M059J (cell line): Measurements from ENCODE around the gene MOV10L1. TPM values are rescaled to one million over a fixed set of nuclear protein-coding genes. Genes with fewer than 3 reads are reported as not detected.
"Not testable (repeated sequence)": the region's sequence is repeated elsewhere in the genome, so short reads cannot be mapped to it uniquely, and the experiment has no call there.

Source experiments
- DNase-seq: peaks from one replicate; pipeline ENCODE4 v3.0.0-alpha.2; 2012; ENCODE audit warnings: low read depth
- total RNA-seq: library from RNA; depleted of rRNA; stranded (reverse); fragments of >200 nt; shearing (Covaris generic); gene quantifications from 2 replicates; pipeline ENCODE4 v1.2.3, GENCODE V29; 2014

MOV10L1 gene
- total RNA-seq, 1 experiment from 2014 or later, result 1.8 TPM

- DNase-seq, result no peak
These were observed 68.0 kb downstream of the MOV10L1 start for GRCh38 chr22:50157709-50158375.

GRCh38 chr22:50160947-50161346, 71.1 kb downstream of the MOV10L1 start:
- DNase-seq, result no peak

DNA sequence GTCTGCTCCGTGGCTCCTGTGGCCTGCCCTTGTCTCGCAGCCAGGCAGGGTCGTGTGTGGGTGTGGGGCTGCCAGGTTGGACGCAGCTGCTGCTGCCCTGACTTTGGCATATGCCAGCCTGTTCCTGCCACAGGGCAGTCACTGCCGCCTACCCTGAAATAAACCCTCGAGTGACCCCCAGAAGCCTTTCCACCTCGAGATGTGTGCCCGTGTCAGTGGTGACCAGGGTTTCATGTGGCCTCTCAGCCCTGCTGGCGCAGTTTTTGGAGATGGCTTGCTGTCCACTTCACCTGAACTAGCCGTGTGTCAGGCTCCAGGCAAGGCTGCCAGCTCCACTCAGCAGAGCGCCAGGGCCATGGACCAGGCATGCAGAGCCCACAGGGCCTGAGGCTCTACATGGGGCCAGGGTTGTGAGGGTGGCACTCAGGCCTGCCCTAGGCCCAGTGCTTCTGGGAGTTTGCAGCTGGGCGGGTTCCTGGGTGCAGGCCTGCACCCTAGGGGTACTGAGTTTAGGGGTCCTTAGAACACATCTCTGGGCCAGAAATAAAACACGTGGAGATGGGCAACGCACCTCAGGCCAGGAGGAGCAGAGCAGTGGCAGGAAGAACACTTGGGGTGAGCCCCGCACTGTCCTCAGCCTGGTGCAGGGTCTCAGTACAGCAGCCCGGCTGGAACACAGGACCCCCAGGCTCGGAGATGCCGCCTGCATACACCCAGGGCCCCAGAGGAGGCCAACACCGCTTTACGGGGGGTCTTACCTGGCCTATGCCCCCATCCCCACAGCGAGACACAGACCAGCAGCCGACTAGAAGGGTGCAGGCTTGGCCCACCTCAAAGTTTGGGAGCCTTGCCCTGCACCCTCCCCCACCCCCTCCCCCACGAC, 71.9 kb downstream of the MOV10L1 start:
- no peak for DNase-seq

GRCh38 chr22:50162391-50162956, 72.7 kb downstream of the MOV10L1 start:
- no peak for DNase-seq

DNA sequence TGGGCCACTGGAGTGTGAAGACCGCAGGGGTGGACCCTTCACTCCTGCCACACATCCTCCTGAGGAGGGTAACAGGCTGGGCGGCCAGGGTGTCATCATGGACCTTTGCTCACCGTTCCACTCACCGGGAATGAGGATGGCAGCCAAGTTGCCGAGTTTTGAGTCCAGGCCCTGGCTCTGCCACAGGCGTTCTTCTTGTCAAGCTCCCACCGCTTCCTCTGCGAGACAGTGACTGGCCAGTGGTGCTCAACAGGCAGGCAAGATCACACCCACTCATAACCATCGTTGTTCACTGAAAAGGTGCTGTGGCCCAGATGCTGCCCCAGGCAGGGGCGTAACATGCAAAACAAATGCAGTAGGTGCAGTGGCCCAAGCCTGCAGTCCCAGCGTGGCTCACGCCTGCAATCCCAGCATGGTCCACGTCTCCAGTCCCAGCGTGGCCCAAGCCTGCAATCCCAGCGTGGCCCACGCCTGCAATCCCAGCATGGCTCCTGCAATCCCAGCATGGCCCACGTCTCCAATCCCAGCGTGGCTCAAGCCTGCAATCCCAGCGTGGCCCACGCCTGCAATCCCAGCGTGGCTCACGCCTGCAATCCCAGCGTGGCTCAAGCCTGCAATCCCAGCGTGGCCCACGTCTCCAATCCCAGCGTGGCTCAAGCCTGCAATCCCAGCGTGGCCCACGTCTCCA, 75.8 kb downstream of the MOV10L1 start:
- no peak for DNase-seq

DNA sequence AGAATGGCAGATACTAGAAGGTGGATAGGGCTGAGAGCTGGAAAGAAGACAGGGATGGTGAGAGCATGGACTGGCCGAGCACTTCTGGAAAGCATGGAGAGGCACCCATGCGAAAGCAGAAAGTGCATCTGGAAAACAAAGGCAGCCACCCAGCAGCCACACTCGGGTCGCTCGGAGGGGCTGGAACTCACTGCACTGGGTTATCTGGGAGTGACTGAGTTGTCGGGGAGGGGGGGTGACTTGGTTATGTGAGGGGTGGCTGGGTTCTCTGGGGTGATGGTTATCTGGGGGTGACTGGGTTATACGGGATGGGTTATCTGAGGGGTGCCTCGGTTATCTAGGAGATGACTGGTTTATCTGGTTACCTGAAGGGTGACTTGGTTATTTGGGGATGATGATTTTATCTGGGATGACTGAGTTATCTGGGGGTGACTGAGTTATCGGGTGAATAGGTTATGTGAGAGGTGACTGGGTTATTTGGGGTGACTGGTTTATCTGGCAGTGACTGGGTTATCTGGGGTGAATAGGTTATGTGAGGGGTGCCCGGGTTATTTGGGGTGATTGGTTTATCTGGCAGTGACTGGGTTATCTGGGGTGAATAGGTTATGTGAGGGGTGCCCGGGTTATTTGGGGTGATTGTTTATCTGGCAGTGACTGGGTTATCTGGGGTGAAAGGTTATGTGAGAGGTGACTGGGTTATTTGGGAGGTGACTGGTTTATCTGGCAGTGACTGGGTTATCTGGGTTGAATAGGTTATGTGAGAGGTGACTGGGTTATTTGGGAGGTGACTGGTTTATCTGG, 78.1 kb downstream of the MOV10L1 start:
- no peak for DNase-seq

DNA sequence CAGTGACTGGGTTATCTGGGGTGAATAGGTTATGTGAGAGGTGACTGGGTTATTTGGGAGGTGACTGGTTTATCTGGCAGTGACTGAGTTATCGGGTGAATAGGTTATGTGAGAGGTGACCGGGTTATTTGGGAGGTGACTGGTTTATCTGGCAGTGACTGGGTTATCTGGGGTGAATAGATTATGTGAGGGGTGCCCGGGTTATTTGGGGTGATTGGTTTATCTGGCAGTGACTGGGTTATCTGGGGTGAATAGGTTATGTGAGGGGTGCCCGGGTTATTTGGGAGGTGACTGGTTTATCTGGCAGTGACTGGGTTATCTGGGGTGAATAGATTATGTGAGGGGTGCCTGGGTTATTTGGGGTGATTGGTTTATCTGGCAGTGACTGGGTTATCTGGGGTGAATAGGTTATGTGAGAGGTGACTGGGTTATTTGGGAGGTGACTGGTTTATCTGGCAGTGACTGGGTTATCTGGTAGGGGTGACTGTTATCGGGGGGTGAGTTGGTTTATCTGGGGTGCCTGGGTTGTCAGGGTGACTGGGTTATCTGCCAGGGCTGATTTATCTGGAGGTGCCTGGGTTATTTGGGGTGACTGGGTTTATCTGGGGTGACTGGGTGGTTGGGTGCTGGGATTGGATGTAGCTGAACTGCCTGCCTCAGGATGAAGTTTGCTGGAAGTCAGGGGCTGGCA, 78.8 kb downstream of the MOV10L1 start:
- DNase-seq, result not testable (repeated sequence)

DNA sequence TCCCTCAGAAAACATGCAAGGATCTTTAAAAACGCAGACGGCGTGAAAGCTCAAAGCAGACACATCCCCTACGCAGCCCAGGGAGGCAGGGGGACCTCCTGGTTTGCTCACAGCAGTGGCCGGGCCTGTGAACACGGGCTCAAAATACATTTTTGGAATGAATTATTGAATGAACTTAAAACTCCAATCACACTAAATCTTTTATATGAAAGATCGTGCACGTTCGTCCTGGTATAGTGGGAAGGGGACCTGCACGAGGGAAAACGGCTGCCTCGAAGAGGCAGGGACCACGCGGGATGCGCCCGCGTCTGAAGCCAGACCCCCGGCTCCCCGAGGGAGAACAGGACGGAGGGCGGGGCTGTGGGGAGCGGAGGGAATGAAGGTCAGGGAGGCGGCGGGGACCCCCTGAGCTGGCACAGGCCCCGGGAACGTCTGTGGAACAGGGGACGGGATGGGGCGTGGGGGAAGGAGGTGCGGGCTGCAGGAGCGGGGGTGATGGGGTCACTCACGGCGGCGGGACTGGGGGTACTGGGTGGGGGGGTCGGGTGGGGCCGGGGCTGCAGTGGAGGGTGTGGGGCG, 79.5 kb downstream of the MOV10L1 start:
- no peak for DNase-seq

DNA sequence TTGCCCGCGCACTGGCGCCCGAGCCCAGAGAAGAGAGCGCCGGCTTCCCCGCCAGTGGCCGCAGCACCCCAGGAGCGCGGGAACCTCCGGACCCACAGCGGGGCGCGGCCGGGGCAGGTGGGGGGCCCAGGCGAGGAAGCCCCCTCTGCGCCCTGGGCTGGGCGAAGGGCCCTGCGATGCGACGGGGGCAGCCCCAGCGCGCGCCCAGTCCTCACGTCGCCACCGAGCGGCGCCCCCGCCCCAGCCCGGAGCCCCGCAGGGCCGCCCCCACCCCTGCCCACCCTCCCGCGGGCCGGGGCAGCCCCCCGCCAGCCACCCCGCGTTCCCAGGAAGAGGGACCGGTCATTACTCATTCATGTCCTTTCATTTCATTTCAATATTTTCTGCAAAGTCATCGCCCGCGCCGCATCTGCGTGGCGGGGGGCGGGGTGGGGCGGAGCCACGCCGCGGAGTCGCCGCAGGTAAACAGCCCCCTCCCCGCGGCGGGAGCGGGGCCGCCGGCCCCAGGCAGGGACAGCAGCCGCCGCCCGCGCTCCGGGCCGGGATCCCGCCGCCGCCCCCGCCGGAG, 80.1 kb downstream of the MOV10L1 start:
- DNase-seq, result no peak

DNA sequence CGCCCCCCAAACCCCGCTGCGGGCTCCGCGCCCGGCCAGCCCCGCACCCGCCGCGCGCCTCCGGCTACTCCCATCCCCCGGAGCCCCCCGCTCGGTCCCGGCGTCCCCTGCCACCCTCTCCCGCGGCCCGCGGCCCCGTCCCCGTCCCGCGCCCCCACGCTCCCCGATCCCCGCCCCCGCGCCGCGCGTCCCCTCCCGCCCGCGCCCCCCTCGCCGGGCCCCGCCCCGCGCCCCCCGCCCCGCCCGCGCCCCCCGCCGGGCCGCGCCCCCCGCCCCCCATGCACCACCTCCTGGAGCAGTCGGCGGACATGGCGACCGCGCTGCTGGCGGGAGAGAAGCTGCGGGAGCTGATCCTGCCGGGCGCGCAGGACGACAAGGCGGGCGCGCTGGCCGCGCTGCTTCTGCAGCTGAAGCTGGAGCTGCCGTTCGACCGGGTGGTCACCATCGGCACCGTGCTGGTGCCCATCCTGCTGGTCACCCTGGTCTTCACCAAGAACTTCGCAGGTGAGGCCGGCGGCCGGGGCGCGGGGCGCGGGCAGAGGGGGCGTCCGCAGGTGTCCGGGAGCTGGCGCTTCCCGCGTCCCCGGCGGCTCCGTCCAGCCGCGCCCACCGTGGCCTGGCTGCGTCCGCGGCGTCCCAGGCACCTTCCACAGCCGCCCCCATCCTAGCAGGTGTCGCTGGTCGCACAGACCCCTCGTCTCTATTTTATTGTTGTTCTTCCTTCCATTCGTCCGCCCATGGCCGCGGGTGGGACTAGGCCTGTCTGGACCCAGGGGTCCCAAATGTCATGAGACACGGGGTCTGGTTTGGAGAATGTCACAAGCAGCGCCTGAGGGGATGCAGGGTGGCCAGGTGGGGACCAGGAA, 80.9 kb downstream of the MOV10L1 start, which contains the start of gene PANX2:
Gene PANX2, plus strand, starts transcription at position 279 of the 866 bp plus-strand sequence. Its CDS starts 0 bp downstream, at position 279.
- DNase-seq, result no peak

GRCh38 chr22:50171319-50171964, 81.6 kb downstream of the MOV10L1 start:
- no peak for DNase-seq

DNA sequence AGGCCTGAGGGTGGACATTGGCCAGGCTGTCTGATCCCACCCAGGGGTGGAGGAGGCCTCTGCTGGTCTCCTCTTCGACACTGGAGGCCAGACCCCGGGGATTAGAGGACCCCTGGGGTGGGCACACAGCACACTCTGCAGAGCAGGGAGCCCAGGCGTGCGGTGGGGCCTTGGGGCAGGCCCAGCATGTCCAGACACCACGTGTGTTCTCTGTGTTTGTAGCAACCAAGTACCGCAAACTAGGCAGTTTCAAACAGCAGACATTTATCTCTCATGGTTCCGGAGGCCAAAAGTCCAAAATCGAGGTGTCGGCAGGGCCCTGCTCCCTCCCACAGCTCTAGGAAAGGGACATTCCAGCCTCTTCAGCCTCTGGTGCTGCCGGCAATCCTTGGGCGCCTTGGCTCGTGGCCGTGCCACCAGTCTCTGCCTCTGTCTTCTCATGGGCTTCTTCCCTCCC, 82.2 kb downstream of the MOV10L1 start:
- no peak for DNase-seq

DNA sequence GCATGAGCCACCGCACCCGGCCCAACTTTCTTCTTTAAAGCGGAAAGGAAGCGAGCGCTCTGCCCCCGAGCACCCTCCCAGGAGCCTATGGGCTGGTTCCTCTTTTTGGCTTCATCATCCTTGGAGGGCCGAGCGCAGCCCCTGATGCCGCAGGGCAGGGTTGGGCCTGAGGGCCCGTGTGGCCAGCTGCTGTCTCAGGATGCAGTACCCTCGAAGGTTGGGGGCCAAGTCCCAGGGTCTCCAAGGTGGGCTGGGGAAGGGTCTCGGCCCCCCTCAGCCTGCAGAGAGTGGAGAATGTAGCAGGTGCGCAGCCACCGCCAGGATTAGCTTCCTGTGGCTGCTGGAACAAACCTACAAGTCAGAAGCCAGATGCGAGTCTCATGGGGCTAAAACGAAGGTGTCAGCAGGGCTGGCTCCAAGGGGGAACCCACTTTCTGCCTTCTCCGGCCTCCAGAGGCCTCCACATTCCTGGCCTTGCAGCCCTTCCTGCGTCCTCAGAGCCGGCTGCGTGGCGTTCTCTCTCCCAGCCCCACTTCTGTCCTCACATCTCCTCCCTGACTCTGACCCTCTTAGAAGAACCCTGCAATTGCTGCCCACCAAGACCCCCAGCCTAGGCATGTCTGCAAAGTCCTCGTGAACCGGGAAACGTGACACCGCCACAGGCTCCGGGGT, 83.6 kb downstream of the MOV10L1 start:
- no peak for DNase-seq

DNA sequence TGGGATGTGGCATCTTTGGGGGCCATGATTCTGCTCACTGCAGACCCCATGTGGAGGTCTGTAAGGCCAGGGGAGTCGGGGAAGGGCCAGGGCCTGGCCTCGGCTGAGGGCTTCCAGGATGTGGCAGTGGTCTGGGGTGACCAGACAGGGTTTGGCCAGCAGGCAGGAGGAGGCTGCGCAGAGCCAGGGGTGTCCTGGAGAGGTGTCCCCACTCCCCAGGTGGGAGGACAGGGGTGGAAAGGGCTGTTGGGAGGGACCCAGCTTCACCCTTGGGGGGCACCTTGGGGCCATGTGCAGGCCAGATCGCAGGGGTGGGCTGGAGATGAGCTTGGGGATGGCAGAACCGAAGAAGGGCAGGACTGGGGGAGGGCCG, 84.2 kb downstream of the MOV10L1 start:
- no peak for DNase-seq

DNA sequence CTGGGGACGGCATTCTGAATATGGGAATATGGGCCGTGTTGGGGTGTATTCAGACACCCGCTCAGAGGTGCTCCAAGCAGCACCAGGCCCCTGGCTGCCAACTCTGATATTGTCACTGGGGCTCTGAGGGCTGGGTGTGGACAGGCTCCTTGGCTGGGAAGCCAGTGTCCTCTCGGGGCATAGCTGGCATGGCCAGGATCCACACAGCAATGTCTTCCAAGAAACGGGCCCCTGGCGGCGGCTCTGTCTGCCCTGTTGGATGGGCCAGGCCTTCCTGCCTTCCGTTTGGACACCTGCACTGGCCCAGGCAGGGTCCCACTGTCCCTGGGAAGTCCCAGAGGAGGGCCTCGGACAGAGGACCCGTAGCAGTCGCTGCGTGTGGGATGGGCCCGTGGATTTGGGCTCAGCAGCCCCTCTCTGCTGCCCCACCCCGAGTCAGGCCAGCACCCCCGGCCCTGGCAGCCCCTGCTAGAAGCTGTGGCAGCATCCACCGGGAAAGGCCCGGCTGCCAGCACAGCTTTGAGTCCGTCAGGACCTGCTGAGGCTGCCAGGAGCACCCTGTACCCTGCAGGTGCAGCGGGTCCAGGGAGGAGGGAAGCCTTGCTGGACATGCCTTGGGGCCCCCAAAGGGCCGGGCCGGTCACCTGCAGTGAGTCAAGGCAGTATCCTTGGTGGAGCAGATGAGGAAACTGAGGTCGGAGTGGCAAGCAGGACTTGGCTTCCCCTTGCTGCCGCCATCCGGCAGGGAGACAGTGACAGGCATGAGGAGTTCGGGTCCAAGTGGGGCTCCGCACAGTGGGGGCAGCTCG, 84.8 kb downstream of the MOV10L1 start:
- DNase-seq, result no peak

DNA sequence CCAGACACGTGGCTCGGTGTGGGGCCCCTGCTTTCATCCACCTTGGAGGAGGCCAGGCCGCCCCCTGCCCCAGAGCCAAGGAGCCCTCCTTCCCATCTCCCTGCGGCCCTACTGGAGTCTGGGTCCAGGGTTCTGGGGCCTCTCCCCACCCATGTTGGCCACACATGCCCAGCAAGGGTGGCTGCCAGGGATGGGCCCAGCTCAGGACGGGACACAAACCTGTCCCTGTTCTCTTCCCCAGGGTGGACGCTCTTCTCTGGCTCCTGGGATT, 85.3 kb downstream of the MOV10L1 start:
- no peak for DNase-seq
